Measurements from ENCODE around the gene BCAM. TPM values are rescaled to one million over a fixed set of nuclear protein-coding genes. Genes with fewer than 3 reads are reported as not detected.
A peak's percentile ranks its signal among the peaks of the same experiment; 100 is the strongest.
"Not testable (repeated sequence)": the region's sequence is repeated elsewhere in the genome, so short reads cannot be mapped to it uniquely, and the experiment has no call there.

Gene BCAM
- total and polyA plus RNA-seq, 3 donors from 2014 or later = 67.8 to 128 (median 113) TPM

DNA sequence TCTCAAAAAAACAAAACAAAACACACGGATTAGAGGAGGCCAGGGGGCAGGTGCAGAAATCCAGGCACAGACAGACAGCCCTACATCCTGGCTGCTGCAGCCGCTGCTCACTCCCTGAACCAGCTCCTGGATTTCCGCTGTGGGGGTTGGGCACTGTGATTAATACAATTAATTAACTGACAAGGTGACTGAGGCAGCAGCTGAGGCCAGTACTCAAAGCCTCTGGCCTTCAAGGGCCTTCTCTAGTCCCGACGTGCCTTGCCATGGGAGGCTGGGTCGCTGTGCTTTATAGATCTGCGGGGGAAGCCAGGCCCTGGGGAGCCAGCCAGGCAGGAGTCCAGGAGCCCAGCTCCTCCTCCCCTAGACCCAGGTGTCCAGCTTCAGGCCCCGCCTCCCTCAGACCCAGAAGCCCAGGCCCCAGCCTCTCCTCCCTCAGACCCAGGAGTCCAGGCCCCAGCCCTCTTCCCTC lies 41.8 kb downstream of the BCAM start:
- no peaks in the 10 kb centered on the region for H3K9me3 ChIP-seq
- WGBS, 2 donors = 50 to 61% methylated on average over 3 to 8 of the region's 8 CpGs
- TF ChIP-seq POLR2A (IDR thresholded peaks at IDR 0.05) = no peak
- TF ChIP-seq, protein P1, sequence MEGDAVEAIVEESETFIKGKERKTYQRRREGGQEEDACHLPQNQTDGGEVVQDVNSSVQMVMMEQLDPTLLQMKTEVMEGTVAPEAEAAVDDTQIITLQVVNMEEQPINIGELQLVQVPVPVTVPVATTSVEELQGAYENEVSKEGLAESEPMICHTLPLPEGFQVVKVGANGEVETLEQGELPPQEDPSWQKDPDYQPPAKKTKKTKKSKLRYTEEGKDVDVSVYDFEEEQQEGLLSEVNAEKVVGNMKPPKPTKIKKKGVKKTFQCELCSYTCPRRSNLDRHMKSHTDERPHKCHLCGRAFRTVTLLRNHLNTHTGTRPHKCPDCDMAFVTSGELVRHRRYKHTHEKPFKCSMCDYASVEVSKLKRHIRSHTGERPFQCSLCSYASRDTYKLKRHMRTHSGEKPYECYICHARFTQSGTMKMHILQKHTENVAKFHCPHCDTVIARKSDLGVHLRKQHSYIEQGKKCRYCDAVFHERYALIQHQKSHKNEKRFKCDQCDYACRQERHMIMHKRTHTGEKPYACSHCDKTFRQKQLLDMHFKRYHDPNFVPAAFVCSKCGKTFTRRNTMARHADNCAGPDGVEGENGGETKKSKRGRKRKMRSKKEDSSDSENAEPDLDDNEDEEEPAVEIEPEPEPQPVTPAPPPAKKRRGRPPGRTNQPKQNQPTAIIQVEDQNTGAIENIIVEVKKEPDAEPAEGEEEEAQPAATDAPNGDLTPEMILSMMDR (IDR thresholded peaks at IDR 0.05) = no peak
- intact Hi-C loops (cut with DNase I; ENCODE audit: low total_unique reads) = no loop called here
- peaks cover 36% of the 10 kb centered on the region for H3K4me1 ChIP-seq
- peak; percentile 47 for DNase-seq
- H3K36me3 ChIP-seq (ENCODE audit: low read depth, missing control alignments) = no peaks in the 10 kb centered on the region
- H3K27me3 ChIP-seq = no peaks in the 10 kb centered on the region
- no peak overlapping the region for H3K4me3 ChIP-seq
- H3K27ac ChIP-seq = peak overlapping the region in 1 of 2 donors; percentile 47

DNA sequence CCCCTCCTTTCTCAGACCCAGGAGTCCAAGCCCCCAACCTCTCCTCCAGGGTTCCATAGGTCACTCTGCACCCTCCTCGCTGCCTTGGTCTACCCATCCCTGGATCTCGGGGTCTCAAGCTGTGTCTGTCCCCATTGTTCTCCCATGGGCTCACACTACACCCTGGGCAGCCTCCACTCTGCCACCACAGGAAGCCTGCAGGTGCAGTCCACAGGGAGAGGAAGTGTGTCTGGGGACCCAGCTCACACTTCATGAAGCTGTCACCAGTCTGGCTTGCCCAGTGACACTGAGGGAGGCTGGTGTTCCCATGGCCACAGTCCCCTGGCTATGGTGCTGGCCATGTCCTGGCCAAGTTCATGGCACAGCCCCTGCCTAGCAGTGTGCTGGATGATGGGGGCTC lies 42.5 kb downstream of the BCAM start:
- peaks cover 39% of the 10 kb centered on the region for H3K4me1 ChIP-seq
- H3K4me3 ChIP-seq = no peak overlapping the region
- H3K27me3 ChIP-seq = no peaks in the 10 kb centered on the region
- no peaks in the 10 kb centered on the region for H3K9me3 ChIP-seq
- TF ChIP-seq, protein P1 (IDR thresholded peaks at IDR 0.05) = no peak
- no peak for TF ChIP-seq POLR2A (IDR thresholded peaks at IDR 0.05)
- WGBS, 2 donors = 60 to 83% methylated on average over 2 of the region's 2 CpGs
- intact Hi-C loops (cut with DNase I; ENCODE audit: low total_unique reads) = no loop called here
- no peak for DNase-seq
- H3K36me3 ChIP-seq (ENCODE audit: low read depth, missing control alignments) = no peaks in the 10 kb centered on the region
- peak overlapping the region in 1 of 2 donors; percentile 47 for H3K27ac ChIP-seq

DNA sequence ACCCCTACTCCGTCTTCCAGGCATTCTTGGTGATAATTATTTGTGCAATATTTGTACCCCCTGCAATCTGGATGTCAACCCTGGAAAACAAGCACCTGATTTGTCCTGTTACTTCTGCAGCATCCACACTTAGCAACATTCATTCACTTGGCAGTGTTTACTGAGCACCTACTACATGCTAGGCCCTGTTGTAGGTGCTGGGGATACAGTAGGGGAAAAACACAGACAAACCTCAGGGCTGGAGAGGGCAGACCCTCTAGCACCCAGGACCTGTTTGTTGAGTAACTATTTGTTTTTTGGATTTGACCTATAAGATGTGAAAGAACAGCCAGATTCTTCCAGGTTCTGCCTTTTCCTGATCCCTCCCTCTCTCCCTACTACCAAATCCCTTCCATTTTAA lies 46.7 kb downstream of the BCAM start:
- H3K27me3 ChIP-seq = no peaks in the 10 kb centered on the region
- WGBS, 2 donors = 70 to 85% methylated on average over 1 of the region's 1 CpG
- no peaks in the 10 kb centered on the region for H3K36me3 ChIP-seq (ENCODE audit: low read depth, missing control alignments)
- no peak for DNase-seq
- no peaks in the 10 kb centered on the region for H3K9me3 ChIP-seq
- TF ChIP-seq, protein P1 (IDR thresholded peaks at IDR 0.05) = no peak
- no peak for TF ChIP-seq POLR2A (IDR thresholded peaks at IDR 0.05)
- H3K4me1 ChIP-seq = peaks cover 25% of the 10 kb centered on the region
- intact Hi-C loops (cut with DNase I; ENCODE audit: low total_unique reads) = no loop called here
- H3K4me3 ChIP-seq = no peak overlapping the region
- H3K27ac ChIP-seq = peak overlapping the region in 1 of 2 donors; percentile 17

DNA sequence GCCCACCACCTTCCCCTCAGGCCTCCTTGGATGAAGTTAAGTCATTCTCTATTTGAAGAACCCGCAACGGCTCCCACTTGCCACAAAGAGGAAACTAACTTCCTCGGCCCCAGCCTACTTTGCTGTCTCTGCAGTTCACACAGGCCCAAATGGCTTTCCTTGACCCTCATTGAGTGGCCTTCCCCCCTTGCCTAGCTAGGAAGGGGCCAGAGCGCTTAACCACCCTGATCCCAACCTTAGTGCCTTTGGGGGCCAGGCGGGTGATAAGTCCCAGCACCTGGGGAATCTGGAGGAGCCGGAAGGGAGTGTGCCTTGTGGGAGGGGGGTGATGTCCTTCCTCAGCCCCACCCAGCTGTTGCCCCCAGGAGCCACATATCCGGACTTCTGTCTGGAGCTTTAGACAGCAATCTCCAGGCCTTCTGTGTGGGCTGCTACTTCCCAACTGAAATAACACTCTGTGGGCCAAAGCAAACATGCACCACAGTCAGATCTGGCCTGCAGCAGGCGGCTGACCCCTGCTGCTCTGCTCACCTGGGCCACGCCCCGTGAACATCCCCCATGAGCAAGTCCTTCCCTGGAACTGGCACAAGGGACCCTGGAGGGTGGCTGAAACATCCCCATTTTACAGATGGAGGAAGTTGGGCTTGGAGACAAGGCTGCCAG lies 47.6 kb downstream of the BCAM start:
- no peak overlapping the region for H3K4me3 ChIP-seq
- 45 to 51% methylated on average over 6 to 10 of the region's 10 CpGs for WGBS, 2 donors
- no peaks in the 10 kb centered on the region for H3K36me3 ChIP-seq (ENCODE audit: low read depth, missing control alignments)
- no peaks in the 10 kb centered on the region for H3K27me3 ChIP-seq
- no peaks in the 10 kb centered on the region for H3K9me3 ChIP-seq
- intact Hi-C loops (cut with DNase I; ENCODE audit: low total_unique reads) = no loop called here
- TF ChIP-seq POLR2A (IDR thresholded peaks at IDR 0.05) = no peak
- TF ChIP-seq, protein P1 (IDR thresholded peaks at IDR 0.05) = no peak
- peaks cover 19% of the 10 kb centered on the region for H3K4me1 ChIP-seq
- peak overlapping the region in 1 of 2 donors; percentile 17 for H3K27ac ChIP-seq
- DNase-seq = no peak

DNA sequence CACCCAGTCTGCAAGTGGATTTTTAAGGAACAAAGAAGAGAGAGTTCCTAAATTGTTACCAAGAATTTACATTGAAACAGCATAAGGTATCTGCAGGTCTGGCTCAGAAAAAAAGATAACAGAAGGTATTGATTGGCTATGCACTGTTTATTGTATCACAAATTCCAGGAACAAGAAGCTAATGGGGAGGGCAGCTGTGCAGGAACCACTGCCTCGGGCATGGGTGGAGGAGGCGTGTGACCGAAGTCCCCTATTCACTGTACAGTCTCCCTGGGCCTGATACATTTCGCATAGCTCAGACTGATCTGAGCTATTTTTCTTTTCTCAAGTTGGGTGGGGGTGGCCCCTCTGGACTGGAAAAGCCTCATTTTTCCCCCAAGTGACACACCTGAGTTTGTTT lies 48.9 kb downstream of the BCAM start:
- TF ChIP-seq, protein P1 (IDR thresholded peaks at IDR 0.05) = no peak
- TF ChIP-seq POLR2A (IDR thresholded peaks at IDR 0.05) = no peak
- Histone ChIP-seq H3K36me3 (ENCODE audit: low read depth, missing control alignments) (no peaks in the 10 kb centered on the region), H3K4me3 (no peak overlapping the region), H3K9me3 (no peaks in the 10 kb centered on the region), H3K27ac (no peak overlapping the region), H3K27me3 (no peaks in the 10 kb centered on the region), H3K4me1 (peaks cover 13% of the 10 kb centered on the region)
- DNase-seq = no peak
- intact Hi-C loops (cut with DNase I; ENCODE audit: low total_unique reads) = no loop called here
- WGBS, 2 donors = 58 to 65% methylated on average over 4 of the region's 4 CpGs

DNA sequence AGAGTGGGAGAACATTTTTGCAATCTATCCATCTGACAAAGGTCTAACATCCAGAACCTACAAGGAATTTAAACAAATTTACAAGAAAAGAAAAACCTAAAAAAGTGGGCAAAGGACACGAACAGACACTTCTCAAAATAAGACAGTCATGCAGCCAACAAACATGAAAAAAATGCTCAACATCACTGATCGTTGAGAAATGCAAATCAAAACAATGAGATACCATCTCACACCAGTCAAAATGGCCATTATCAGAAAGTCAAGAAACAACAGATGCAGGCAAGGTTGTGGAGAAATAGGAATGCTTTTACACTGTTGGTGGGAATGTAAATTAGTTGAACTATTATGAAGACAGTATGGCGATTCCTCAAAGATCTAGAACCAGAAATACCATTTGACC lies 52.7 kb downstream of the BCAM start:
- WGBS, 2 donors = 82 to 89% methylated on average over 3 of the region's 3 CpGs
- H3K27me3 ChIP-seq; H3K27ac ChIP-seq; DNase-seq; H3K36me3 ChIP-seq (ENCODE audit: low read depth, missing control alignments); H3K9me3 ChIP-seq; H3K4me1 ChIP-seq; intact Hi-C loops (cut with DNase I; ENCODE audit: low total_unique reads); H3K4me3 ChIP-seq: not testable (repeated sequence)
